Mesothelial cell of epicardium (in vitro differentiated cells): Measurements from ENCODE around the gene DDIT3. TPM values are rescaled to one million over a fixed set of nuclear protein-coding genes. Genes with fewer than 3 reads are reported as not detected.

Source experiments
- DNase-seq, 2 experiments: peaks; one replicate each; pipeline ENCODE4 v3.0.0; 2021; ENCODE audit warnings: low spot score in 2 of 2; ENCODE audit not compliant: unreplicated experiment in 2 of 2
- H3K27ac Mint-ChIP-seq: 2 replicates; pipeline ENCODE4 v1.8.0; 2021; ENCODE audit warnings: mixed read lengths
- H3K27me3 Mint-ChIP-seq: 2 replicates; pipeline ENCODE4 v1.8.0; 2021; ENCODE audit warnings: low read depth, mixed read lengths
- H3K36me3 Mint-ChIP-seq: 2 replicates; pipeline ENCODE4 v1.8.0; 2021; ENCODE audit warnings: mixed read lengths
- H3K4me1 Mint-ChIP-seq: 2 replicates; pipeline ENCODE4 v1.8.0; 2021; ENCODE audit warnings: mixed read lengths
- H3K4me3 Mint-ChIP-seq: 2 replicates; pipeline ENCODE4 v1.8.0; 2021; ENCODE audit warnings: mild to moderate bottlenecking, moderate library complexity, mixed read lengths
- H3K9me3 Mint-ChIP-seq: 2 replicates; pipeline ENCODE4 v1.8.0; 2021; ENCODE audit warnings: mixed read lengths
- CTCF ChIP-seq: fragments of 200-600 bp; sonication (generic); IDR thresholded peaks from one replicate; pipeline ENCODE4 v1.5.0; 2021; ENCODE audit warnings: antibody characterized with exemption; ENCODE audit not compliant: unreplicated experiment
- total RNA-seq: library from RNA; stranded (reverse); gene quantifications from 3 replicates; pipeline ENCODE4 v1.2.1, GENCODE V29; 2021

The DDIT3 gene
- total RNA-seq, 1 donor from 2014 or later = 15.6 TPM

- peaks cover 74% of the 10 kb centered on the region for H3K27me3 Mint-ChIP-seq
- DNase-seq = no peak
- no peaks in the 10 kb centered on the region for H3K36me3 Mint-ChIP-seq
- H3K9me3 Mint-ChIP-seq = no peaks in the 10 kb centered on the region
- H3K4me1 Mint-ChIP-seq = peaks cover 5% of the 10 kb centered on the region
- TF ChIP-seq CTCF = no peak
- H3K27ac Mint-ChIP-seq = no peak overlapping the region
- H3K4me3 Mint-ChIP-seq = no peak overlapping the region
Measured at GRCh38 chr12:57552835-57553313, 32.6 kb upstream of the DDIT3 start.

GRCh38 chr12:57552306-57552651 lies 32.0 kb upstream of the DDIT3 start:
- TF ChIP-seq CTCF = no peak
- no peaks in the 10 kb centered on the region for H3K9me3 Mint-ChIP-seq
- no peaks in the 10 kb centered on the region for H3K36me3 Mint-ChIP-seq
- DNase-seq = no peak
- no peak overlapping the region for H3K4me3 Mint-ChIP-seq
- no peak overlapping the region for H3K27ac Mint-ChIP-seq
- H3K4me1 Mint-ChIP-seq = peaks cover 5% of the 10 kb centered on the region
- H3K27me3 Mint-ChIP-seq = peaks cover 80% of the 10 kb centered on the region

GRCh38 chr12:57551637-57552305 lies 31.5 kb upstream of the DDIT3 start:
- no peak overlapping the region for H3K27ac Mint-ChIP-seq
- peaks cover 5% of the 10 kb centered on the region for H3K4me1 Mint-ChIP-seq
- TF ChIP-seq CTCF = no peak
- no peak overlapping the region for H3K4me3 Mint-ChIP-seq
- no peaks in the 10 kb centered on the region for H3K36me3 Mint-ChIP-seq
- H3K9me3 Mint-ChIP-seq = no peaks in the 10 kb centered on the region
- DNase-seq = no peak
- peaks cover 83% of the 10 kb centered on the region for H3K27me3 Mint-ChIP-seq

GRCh38 chr12:57550641-57551549 lies 30.6 kb upstream of the DDIT3 start:
- peaks cover 9% of the 10 kb centered on the region for H3K4me1 Mint-ChIP-seq
- no peaks in the 10 kb centered on the region for H3K9me3 Mint-ChIP-seq
- H3K36me3 Mint-ChIP-seq = no peaks in the 10 kb centered on the region
- TF ChIP-seq CTCF = no peak
- peaks cover 80% of the 10 kb centered on the region for H3K27me3 Mint-ChIP-seq
- peak overlapping the region; percentile 31 for H3K4me3 Mint-ChIP-seq
- no peak for DNase-seq
- H3K27ac Mint-ChIP-seq = no peak overlapping the region

- Mint-ChIP-seq H3K27me3 (peaks cover 79% of the 10 kb centered on the region), H3K27ac (no peak within 1 kb of the TSS), H3K4me1 (peaks cover 16% of the 10 kb centered on the region), H3K4me3 (peak within 1 kb of the TSS; percentile 58), H3K36me3 (no peaks in the 10 kb centered on the region), H3K9me3 (no peaks in the 10 kb centered on the region)
- DNase-seq = peak in 1 of 2 experiments; percentile 42
- no peak for TF ChIP-seq CTCF
Measured at GRCh38 chr12:57549909-57550640, 29.8 kb upstream of the DDIT3 start, which contains the start of gene KIF5A. Gene KIF5A, plus strand, starts transcription at chr12:57550044. Its CDS starts 228 bp downstream, at chr12:57550272.
